Medulla oblongata (tissue), 1 donor: ENCODE measurements around the gene ZNF618.

Source experiments
- DNase-seq: peaks from one replicate; pipeline ENCODE4 v3.0.0-alpha.2; 2015; ENCODE audit errors: extremely low spot score

The ZNF618 gene

DNA sequence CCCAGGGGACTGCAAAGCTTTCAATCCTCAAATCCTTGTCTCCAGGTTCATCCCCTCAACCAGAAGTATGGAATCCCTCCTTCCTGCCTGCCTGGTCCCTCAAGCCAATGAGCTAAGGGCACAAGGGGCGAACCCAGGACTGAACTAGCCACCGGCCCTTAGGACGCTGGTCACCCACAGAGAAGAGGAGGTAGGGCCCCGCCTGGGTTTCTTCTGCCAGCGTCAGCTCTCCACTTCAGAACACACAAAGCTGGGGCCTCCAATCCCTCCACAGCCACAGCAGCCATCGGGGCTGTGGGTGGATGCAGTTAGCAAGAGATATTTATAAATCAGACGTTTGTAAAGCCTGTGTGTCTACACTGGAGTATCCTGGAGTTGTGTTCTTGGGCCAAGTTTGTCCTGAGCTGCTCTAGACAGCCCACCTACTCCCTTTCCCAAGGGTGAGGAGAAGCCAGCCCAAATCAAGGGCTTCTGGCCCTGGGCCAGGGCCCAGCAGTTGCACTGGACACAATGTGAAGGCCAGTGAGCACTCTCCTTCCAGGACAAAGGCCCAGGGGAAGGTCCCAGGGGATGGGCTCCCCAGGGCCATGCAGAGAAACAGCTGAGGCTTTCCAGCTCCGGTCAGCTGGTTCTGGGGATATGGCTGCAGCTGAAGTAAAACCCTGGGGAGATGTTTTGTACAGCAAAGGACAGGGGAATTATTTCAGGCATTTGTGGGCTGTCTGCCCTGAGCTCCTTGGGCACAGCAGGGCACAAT is 183.1 kb downstream of the ZNF618 start:
- no peak for DNase-seq

DNA sequence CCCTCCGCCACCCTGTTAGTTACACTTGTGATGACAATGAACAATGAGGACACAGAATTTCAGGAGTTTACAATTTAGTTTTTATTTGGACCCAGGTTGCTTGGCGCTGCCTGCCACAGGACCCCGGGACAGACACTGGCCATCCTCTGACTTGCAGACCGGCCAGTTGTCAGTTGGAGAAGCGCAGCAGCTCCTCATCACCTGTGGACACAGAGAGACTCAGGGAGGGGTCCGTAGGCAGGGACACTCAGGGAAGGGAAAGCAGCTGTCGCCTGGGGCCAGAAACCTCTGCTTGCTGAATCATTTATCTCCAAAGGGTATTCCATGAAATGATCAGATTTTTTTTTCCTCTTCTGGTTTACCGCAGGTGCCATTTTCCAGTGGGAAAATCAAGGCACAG is 184.0 kb downstream of the ZNF618 start:
- no peak for DNase-seq

DNA sequence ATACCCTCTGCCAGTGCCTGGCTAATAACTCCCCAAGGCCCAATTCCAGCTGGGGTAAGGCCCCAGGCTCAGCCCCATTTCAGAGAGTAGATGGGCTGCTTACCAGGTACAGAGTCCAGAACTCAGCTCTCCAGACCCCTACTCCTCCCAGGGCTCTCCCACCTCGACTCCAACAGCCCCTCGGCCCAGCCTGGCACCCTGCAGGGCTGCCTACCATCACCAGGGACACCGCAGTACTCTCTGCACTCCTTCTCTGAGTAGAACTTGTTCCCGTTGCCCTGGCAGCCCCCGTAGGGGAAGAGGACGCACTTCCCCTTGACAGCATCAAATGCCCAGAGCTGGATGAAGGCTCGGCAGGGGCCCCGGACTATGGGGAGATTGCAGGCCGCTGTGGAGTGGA is 184.6 kb downstream of the ZNF618 start:
- DNase-seq, result no peak

DNA sequence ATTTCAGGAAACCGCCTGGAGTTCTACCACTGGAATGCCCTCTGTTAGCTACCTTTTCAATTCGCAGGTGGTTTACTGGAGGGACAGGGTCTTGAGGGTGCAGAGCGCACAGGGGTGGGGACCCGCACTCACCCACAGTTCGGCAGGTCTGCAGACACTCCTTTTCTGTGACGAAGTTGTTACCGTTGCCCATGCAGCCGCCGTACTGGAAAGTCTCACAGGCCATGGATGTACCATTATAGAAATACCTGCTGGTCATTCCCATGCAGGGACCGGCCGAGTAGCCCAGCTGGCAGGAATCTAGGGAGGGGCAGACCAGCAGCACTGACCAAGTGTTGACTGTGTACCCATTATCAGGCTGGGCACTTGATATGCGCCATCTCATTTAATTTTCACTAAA is 185.2 kb downstream of the ZNF618 start:
- DNase-seq, result no peak

DNA sequence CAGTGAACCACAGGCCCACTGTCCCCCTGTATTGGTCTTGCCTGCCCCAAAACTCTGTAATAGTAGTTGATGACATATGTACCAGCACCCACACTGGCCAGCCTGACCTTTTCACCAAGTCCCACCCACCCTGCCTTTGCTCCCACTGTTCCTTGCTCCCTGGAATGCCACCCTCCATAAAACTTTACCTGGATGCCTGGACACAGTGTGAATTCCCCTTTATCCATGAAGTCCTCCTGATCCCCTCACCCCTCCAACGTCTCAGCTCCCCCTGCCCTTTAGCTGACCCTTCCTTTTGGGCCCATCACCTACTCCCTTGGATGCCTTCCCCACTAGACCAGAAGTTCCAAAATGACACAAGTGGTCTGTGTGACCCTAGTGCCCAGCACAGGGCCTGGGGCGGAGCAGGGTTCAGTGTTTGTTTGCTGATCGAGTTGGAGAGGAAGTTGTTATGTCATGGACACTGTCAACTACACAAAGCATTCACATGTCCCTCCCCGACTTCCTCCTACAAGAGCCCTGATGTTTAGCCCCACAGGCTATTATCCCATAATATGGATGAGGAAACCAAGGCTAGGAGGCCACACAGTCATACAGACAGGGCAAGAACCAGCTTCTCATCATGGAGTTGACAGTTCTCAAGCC is 185.8 kb downstream of the ZNF618 start:
- no peak for DNase-seq

DNA sequence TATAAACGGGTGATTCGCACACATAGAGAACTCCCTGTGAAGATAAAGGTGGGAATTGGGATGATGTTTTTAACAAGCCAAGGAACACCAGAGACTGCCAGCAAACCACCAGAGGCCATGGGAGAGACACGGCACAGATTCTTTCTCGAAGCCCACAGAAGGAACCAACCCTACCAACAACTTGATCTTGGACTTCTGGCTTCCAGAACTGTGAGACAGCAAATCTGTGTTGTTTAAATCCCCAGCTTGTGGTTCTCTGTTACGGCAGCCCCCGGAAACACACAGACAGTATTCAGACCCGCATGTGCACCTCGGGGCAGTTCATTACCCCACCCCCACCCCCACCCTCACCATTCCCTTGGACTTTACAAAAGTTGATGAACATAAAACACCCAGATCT is 189.2 kb downstream of the ZNF618 start:
- DNase-seq, result no peak

DNA sequence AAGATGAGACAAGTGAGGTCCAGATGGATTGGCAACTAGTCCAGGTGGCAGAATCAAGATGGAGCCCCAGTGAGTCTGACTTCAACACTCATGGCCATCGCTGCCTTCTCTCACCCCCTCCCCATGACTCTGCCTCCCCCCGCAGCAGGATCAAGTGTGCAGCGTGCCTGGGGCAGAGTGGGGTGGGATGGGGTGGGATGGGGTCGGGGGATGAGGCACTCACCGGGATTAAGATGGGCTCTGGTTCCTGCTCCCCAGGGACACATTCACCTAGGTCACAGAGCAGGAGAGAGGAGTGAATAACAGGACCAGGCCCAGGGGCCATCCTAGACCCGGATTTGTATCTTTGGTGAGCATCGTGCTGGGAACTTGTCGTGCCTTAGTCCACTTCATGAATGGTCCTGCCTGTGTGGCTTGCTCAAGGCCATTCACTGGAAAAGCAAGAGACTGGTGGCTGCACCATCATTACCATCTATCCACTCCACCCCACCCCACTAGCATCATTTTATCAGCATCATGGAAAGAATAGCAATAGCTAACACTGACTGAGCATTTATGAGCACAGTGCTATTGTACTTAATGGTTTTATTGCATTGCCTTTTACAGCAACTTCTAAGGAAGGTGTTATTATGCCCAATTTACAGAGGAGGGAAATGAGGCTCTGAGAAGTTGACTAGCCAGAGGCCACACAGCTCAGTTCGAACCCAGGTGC is 193.5 kb downstream of the ZNF618 start:
- DNase-seq, result no peak

DNA sequence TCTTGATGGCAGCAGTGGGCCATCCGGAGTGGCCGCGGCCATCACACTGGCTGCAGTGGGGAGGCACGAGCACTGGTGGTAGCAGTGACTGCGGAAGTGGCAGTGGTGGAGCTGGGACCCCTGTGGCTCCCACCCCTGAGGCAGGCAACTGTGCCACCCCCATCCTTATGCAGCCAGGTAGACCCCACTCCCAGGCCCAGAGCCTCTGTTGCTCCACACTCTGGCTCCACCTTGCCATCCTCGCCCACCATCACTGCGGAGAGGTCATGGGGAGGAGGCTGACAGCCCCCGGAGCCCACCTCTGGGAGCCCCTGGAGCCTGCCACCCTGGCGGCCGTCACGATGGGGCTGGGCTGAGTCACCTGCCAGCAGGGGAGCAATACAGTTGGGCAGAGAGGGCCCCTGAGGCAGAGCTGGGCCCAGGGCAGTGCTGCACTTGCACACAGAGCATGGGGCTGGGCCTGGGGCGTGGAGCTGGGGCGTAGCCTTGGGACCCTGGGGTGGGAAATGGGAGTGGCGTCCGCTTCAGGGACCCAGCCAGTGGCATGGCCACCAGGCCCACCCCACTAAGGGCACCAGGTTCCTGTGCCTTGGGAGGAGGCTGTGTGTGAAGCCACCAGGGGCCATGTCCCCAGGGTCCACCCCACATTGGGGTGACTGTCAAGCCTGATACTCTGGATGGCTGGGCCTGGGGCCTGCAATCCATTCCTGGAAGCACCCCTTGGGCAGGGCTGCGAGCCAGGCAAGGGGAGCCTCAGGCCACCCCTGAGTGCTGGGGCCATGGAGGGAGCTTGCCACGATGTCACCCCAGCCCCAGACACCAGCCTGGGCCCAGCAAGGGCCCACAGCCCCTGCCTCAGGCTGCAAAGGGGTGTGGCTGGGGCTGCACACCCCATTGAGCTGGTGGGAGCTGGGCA is 194.3 kb downstream of the ZNF618 start:
- DNase-seq, result no peak

DNA sequence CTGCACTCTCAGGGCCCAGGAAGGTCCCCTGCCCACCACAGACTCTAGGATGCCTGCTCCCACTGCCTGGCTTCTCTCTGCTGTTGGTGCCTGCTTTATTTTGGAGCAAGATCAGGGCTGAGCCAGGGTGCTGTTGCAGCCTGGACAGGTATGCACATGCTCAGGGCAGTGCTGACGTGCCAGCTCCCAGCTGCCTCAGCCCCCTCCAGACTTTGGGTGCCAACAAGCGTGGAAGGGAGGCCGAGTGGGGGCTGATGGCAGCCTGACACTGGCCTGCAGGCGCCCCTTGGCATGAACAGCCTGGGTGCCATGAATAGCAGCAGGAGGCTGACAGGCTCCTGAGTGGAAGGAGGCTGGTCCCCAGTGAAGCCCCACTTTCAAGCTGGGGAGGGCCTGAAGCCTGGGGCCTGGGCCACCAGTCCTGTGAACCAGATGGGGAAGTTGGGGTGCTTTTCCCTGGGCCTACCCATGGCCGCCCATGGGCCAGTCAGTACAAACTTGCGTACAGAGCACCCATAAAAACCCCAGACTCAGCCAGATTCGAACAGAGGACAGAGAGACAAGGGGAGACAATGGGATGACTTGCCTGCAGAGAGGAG is 195.2 kb downstream of the ZNF618 start:
- no peak for DNase-seq

DNA sequence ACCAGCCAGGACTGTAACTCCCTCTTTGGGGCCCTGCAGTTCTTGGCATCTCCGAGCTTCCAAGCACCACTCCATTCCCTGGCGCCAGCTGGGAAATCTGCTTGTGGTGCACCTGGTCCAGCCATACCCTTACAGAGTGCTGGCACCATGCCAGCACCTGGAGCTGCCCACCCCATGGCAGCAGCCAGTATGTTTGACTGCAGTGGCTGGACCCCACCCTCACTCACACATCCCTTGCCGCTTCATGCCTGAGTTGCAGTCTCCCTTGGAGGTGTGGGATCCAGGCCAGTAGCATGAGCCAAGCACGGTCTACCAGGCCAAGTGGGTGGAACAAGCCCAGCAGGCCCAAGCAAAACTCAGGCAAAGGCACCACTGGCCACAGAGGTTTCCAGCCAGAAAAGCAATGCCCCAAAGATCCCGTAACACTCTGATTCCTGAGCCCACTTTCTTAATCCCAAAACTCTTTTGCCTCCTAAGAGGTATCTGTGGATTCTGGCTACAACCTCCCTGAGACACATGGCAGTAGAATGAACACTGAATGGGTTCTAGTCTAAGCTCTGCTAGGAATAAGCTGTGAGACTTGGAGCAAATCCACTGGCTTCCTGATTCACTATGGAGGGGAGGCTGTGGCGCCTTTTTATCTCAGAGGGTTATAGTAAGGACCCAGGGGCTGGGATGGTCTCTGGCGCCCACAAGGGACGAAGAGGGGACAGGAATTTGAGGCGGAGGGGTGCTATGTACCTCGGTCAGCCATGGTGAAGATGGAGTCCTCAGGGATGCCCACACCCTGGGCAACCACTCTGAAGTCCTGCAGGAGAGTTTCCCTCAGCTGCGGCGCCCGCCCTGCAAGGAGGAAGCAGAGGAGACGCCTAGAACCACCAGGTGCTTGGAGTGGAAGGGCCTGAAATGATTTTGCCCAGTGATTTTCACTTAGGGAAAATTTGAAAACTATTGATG is 196.4 kb downstream of the ZNF618 start:
- DNase-seq, result peak; percentile 56

DNA sequence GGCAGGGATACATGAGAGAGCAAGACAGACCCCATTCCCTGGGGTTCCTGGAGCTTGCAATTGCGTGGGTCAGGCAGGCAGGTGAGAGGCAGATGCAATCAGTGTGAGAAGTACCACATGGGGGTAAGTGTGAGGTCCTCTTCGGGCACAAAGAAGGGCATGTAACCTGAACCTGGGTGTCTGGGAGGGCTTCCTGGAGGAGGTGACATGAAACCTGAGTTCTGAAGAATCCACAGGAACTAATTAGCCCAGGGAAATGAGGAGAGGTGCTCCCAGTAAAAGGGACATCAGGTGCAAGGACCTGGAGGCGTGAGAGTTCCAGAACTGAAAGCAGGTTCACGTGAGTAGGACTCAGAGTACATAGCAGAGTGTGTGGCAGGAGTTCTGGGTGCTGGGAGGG is 199.5 kb downstream of the ZNF618 start:
- DNase-seq, result no peak

DNA sequence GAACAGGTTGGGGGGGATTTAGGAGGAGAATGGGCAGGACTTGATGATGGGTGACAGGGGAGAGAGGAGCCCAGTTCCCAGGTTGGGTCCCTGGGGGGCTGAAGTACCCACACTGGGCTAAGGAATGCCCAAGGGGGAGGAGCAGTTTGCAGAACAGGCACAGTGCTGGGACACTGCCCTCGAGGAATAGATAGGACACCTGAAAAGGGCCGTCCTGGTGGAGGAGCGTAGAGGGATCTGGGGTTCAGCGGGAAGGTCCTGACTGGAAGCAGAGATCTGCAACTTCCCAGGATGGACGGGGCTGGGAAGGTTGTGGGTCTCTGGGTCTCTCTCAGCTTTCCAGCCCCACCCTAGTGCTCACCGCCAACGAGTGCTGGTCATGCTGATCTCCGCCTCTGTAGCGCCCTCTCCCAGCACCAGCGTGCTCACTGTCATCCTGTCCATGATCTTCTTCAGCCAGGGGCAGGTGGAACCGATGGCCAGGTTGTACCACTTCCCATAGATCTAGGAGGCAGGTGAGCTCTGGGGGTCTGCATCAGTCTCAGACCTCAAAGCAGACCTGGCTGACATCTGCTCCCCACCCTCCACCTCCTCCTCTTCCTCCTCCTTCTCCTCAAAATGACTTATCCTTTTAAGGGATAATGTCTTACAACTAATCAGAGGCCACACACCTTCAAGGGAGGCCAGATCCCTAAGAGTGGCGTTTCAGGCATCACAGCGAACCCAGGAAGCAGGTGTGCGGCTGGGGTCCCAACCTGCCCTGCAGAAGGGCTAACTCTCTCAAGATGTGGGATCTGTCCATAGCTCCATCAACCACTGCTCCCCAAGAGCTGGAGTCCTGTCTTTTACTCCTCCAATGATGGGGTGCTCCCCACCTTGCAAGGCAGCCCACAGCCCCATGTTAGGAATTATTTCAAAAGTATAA is 200.4 kb downstream of the ZNF618 start:
- DNase-seq, result no peak

DNA sequence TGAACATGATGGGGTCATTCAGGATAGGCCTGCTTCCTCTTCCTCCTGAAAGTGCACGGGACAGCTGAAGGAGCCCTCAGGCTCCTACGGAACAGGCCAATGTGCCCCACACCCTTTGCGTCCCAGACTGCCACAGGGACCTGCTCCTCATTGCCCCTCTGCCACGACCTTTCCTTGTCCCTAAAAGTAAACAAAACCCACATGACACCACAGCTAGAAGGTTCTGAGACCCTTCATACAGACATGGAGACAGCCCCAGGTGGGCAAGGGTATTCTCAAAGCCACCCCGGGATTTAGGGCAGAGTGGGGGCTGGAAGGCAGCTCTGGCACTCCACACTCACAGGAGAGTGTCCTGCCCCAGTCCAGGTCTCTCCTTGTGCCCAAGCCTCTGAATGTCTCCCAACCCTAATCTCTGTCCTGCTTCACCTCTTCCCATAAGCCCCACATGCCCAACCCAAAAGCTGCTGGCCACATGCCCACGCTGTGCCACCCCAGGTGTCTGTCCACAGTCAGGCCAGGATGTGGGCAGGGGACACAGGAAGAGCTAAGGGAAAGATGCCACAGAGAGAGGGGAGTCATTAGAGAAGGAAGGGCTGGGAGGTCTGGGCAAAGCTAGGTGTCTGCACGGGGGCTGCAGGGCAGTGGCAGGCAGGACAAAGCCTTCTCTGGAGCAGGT is 201.2 kb downstream of the ZNF618 start:
- DNase-seq, result no peak

DNA sequence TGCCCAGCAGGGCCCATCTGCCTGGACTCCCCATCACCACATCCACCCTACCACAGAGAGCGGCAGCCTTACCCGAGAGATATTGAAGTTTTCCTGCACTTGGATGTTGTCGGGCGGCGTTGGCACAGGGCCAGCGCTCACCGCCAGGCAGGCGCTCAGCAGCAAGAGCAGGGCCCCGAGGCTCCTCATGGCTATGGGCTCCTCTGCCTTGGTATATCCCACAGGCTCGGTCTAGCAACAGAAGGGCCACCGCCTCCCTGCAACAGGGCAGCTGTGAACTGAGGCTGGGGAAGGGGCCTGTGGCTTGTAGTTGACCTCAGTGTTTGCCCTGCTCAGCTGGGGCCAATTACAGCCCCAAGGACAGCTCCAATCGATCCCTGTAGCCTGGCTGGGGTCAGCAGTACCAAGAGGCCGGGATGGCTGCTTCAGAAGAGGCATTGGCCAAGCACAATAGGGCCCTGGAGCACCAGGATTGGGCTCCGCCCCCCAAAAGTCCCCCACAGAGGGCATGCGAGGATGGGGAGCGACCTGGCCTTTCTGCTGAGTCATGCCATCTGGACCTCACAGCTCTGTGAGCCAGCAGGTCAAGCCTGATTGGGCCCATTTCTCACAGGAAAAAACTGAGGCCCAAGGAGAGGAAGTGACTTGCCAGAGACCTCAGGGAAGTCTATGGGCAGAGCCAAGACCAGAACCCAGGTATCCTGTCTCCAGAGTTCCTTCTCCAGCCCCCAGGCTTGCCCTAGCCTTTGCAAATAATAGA is 202.1 kb downstream of the ZNF618 start, which contains the start of gene AMBP:
AMBP (minus strand) TSS at position 280 of the 760 bp plus-strand sequence; CDS start at position 189, 91 bp downstream.
- DNase-seq, result no peak

DNA sequence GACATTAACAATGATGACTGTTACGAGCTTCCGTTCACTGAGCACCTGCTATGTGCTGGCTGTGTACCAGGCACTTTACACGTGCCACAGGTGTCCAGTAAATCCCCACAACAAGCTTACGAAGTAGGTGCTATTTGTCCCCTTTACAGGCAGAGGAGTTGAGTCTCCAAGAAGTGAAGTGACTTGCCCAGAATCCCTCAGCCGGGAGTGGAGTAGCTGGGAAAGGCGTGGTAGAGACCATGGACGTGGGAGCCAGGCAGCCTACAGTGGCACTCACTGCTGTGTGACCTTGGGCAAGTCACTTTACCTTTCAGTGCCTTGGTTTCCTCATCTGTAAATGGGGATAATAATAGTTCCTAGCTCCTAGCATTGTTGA is 202.7 kb downstream of the ZNF618 start:
- no peak for DNase-seq

DNA sequence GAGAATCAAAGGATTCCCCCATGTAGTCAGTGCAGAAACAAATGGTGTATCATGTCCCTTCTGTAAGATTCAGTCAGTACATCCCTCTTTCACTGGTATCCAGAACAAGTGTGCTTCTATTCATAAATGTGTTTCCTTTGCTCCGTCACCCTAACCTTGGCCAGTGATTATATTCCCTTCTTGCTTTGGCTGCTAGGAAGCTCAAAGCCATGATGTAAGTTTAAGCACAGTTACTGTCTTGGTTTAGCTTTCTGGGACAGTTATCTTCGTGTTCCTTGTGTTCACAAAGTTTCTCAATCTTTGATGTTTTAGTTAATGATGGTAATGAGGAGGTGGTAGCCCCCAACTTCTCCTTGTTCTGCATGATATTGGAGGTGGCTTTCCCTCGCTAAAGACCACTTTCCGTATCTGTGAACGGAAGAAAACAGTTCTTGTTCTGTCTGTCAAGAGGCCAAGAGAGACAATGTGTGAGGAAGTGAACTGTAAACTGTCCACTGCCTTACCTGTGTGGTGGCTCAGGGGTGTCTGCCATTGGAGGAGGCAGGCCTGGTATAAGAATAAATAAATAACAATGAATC is 204.2 kb downstream of the ZNF618 start:
- DNase-seq, result no peak

DNA sequence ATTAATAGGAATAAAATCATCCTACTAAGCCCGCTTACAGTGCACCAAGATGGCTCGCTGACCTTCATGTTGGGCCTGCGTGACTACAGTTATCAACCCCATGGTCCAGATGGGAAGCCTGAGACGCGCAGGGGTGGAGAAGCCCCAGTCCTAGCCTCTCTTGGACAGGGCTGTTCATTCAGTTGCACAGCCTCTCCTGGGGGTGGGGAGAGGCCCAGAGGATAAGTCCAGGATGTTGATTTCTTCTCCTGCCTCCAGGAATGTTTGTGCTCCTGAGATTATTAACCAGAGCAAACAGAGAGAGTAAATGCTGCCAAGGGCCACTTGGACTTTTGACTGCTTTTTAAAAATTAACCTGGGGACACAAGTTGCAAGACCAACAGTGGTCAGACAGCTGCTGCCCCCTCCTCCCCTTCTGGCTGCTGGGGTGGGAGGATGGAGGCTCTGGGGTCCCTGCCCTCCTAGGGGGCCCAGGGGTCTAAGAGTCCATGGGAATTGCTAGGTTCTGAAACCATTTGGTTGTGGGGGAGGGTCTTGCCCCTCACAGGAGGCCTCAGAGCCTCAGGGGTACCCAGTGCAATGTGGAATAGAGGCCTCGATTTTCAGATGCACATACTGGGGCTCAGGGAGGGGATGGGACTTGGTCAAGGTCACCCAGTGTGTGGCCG is 204.8 kb downstream of the ZNF618 start:
- no peak for DNase-seq
